ENCODE data around the gene STX18.
"Not testable (repeated sequence)": the region's sequence is repeated elsewhere in the genome, so short reads cannot be mapped to it uniquely, and the experiment has no call there.

The STX18 gene

DNA sequence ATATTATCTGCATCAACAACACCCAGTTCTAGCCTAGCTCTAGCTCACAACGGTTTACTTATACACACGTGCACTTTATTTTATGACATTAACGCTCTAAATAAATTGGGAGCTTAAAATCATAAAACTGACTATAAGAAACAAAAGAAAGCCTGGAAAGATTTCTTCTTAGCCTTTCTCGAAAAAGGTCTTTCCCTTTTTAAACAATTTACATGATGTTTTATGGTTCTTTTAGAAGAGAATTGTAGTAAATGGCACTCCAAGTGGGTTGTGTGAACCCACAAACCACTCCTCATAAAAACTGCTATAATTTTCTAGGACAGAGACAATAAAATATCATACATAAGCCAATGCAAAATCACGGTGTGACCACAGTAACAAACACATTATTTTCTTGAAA, 23.1 kb downstream of the STX18 start:
- Histone ChIP-seq H3K9me3 (ENCODE audit: control insufficient read depth, low read length) (no peaks in the 10 kb centered on the region), H3K36me3 (ENCODE audit: control insufficient read depth, insufficient read depth, low read length) (no peaks in the 10 kb centered on the region), H3K27ac (ENCODE audit: insufficient read depth, low read length, poor library complexity, severe bottlenecking) (no peak overlapping the region), H3K27me3 (replicated peaks; ENCODE audit: control insufficient read depth, insufficient read depth, low read length, poor library complexity, severe bottlenecking) (no peaks in the 10 kb centered on the region), H3K4me1 (ENCODE audit: control insufficient read depth, insufficient read depth, low read length, poor library complexity, severe bottlenecking) (no peaks in the 10 kb centered on the region), H3K4me3 (ENCODE audit: insufficient read depth, low read depth, low read length, poor library complexity, severe bottlenecking) (no peak overlapping the region)
- no peak for DNase-seq

DNA sequence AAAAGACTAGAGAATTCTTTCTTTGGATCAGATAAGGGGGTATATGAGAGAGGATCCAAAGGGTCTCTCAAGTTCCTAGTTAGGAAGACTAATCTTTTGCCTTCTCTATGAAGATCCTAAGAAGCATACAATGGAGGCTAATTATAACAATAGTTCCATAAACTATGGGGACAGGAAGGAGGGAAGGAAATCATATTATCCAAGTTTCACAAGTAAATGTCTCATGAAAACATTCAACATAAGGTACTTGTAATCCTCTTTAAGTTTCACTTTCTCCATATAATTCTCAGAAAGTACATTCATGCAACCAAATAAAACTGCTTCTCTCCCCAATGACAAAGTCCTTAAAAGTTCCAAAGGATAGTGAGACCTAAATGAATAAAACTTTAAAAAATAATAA, 27.1 kb downstream of the STX18 start:
- no peak overlapping the region for H3K27ac ChIP-seq (ENCODE audit: insufficient read depth, low read length, poor library complexity, severe bottlenecking)
- H3K4me3 ChIP-seq (ENCODE audit: insufficient read depth, low read depth, low read length, poor library complexity, severe bottlenecking) = no peak overlapping the region
- no peaks in the 10 kb centered on the region for H3K36me3 ChIP-seq (ENCODE audit: control insufficient read depth, insufficient read depth, low read length)
- DNase-seq = no peak
- no peaks in the 10 kb centered on the region for H3K4me1 ChIP-seq (ENCODE audit: control insufficient read depth, insufficient read depth, low read length, poor library complexity, severe bottlenecking)
- no peaks in the 10 kb centered on the region for H3K27me3 ChIP-seq (replicated peaks; ENCODE audit: control insufficient read depth, insufficient read depth, low read length, poor library complexity, severe bottlenecking)
- no peaks in the 10 kb centered on the region for H3K9me3 ChIP-seq (ENCODE audit: control insufficient read depth, low read length)

DNA sequence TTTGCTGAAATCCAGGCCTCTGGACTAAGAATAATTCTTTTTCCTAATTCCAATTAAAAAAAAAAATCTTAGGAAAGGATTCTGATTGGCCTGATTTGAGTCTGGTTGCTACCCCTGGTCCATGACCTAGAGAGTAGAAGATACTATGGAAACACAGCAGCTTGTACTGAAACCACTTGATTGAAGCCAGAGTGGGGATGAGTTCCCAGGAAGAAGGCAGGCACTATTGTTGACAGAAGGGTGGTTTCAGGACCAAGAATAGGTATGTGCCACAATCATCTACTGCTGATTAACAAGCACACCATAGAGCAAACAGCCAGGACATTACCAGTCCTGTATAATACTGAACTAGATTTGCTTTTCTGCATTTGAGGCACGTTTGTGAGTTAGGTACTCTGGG, 29.6 kb downstream of the STX18 start:
- Histone ChIP-seq H3K9me3 (ENCODE audit: control insufficient read depth, low read length) (no peaks in the 10 kb centered on the region), H3K36me3 (ENCODE audit: control insufficient read depth, insufficient read depth, low read length) (no peaks in the 10 kb centered on the region), H3K27ac (ENCODE audit: insufficient read depth, low read length, poor library complexity, severe bottlenecking) (no peak overlapping the region), H3K27me3 (replicated peaks; ENCODE audit: control insufficient read depth, insufficient read depth, low read length, poor library complexity, severe bottlenecking) (no peaks in the 10 kb centered on the region), H3K4me3 (ENCODE audit: insufficient read depth, low read depth, low read length, poor library complexity, severe bottlenecking) (no peak overlapping the region), H3K4me1 (ENCODE audit: control insufficient read depth, insufficient read depth, low read length, poor library complexity, severe bottlenecking) (no peaks in the 10 kb centered on the region)
- no peak for DNase-seq

DNA sequence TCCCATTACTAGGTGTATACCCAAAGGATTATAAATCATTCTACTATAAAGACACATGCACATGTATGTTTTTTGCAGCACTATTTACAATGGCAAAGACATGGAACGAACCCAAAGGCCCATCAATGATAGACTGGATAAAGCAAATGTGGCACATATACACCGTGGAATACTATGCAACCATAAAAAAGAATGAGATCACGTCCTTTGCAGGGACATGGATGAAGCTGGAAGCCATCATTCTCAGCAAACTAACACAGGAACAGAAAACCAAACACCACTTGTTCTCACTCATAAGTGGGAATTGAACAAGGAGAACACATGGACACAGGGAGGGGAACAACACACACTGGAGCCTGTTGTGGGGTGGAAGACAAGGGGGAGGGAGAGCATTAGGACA, 31.2 kb downstream of the STX18 start:
- not testable (repeated sequence) for H3K4me1 ChIP-seq (ENCODE audit: control insufficient read depth, insufficient read depth, low read length, poor library complexity, severe bottlenecking); H3K9me3 ChIP-seq (ENCODE audit: control insufficient read depth, low read length); DNase-seq; H3K36me3 ChIP-seq (ENCODE audit: control insufficient read depth, insufficient read depth, low read length); H3K4me3 ChIP-seq (ENCODE audit: insufficient read depth, low read depth, low read length, poor library complexity, severe bottlenecking); H3K27me3 ChIP-seq (replicated peaks; ENCODE audit: control insufficient read depth, insufficient read depth, low read length, poor library complexity, severe bottlenecking); H3K27ac ChIP-seq (ENCODE audit: insufficient read depth, low read length, poor library complexity, severe bottlenecking)

DNA sequence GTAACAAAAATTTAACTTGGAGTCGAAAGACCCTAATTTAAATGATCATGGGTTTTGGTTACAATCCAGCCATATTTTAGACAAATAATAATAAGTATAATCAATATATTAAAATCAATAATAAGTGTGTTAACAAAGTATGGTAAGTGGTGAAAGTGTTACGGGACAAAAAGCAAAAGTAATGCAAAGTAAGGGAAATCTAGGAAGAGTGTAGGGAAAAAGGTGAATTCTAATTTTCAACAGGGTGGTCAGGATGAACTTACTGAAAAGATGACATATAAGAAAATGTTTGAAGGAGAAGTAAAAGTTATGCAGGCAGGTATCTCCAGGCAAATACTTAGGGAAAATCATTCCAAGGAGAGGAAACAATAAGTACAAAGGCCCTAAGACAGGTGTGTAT, 32.3 kb downstream of the STX18 start:
- DNase-seq = no peak
- Histone ChIP-seq H3K36me3 (ENCODE audit: control insufficient read depth, insufficient read depth, low read length) (no peaks in the 10 kb centered on the region), H3K4me1 (ENCODE audit: control insufficient read depth, insufficient read depth, low read length, poor library complexity, severe bottlenecking) (no peaks in the 10 kb centered on the region), H3K9me3 (ENCODE audit: control insufficient read depth, low read length) (no peaks in the 10 kb centered on the region), H3K27ac (ENCODE audit: insufficient read depth, low read length, poor library complexity, severe bottlenecking) (no peak overlapping the region), H3K4me3 (ENCODE audit: insufficient read depth, low read depth, low read length, poor library complexity, severe bottlenecking) (no peak overlapping the region), H3K27me3 (replicated peaks; ENCODE audit: control insufficient read depth, insufficient read depth, low read length, poor library complexity, severe bottlenecking) (no peaks in the 10 kb centered on the region)

GRCh38 chr4:4507923-4508322, 33.9 kb downstream of the STX18 start:
- Histone ChIP-seq H3K27me3 (replicated peaks; ENCODE audit: control insufficient read depth, insufficient read depth, low read length, poor library complexity, severe bottlenecking) (no peaks in the 10 kb centered on the region), H3K27ac (ENCODE audit: insufficient read depth, low read length, poor library complexity, severe bottlenecking) (no peak overlapping the region), H3K4me1 (ENCODE audit: control insufficient read depth, insufficient read depth, low read length, poor library complexity, severe bottlenecking) (peaks cover 3% of the 10 kb centered on the region), H3K9me3 (ENCODE audit: control insufficient read depth, low read length) (no peaks in the 10 kb centered on the region), H3K4me3 (ENCODE audit: insufficient read depth, low read depth, low read length, poor library complexity, severe bottlenecking) (no peak overlapping the region), H3K36me3 (ENCODE audit: control insufficient read depth, insufficient read depth, low read length) (no peaks in the 10 kb centered on the region)
- no peak for DNase-seq

GRCh38 chr4:4507403-4507802, 34.4 kb downstream of the STX18 start:
- Histone ChIP-seq H3K27me3 (replicated peaks; ENCODE audit: control insufficient read depth, insufficient read depth, low read length, poor library complexity, severe bottlenecking) (no peaks in the 10 kb centered on the region), H3K4me1 (ENCODE audit: control insufficient read depth, insufficient read depth, low read length, poor library complexity, severe bottlenecking) (peaks cover 6% of the 10 kb centered on the region), H3K36me3 (ENCODE audit: control insufficient read depth, insufficient read depth, low read length) (no peaks in the 10 kb centered on the region), H3K4me3 (ENCODE audit: insufficient read depth, low read depth, low read length, poor library complexity, severe bottlenecking) (no peak overlapping the region), H3K9me3 (ENCODE audit: control insufficient read depth, low read length) (no peaks in the 10 kb centered on the region), H3K27ac (ENCODE audit: insufficient read depth, low read length, poor library complexity, severe bottlenecking) (no peak overlapping the region)
- no peak for DNase-seq

- H3K4me3 ChIP-seq (ENCODE audit: insufficient read depth, low read depth, low read length, poor library complexity, severe bottlenecking) = no peak overlapping the region
- DNase-seq = no peak
Observed at GRCh38 chr4:4506961-4507360, 34.9 kb downstream of the STX18 start.

GRCh38 chr4:4505211-4505610, 36.6 kb downstream of the STX18 start:
- not testable (repeated sequence) for H3K36me3 ChIP-seq (ENCODE audit: control insufficient read depth, insufficient read depth, low read length); H3K27ac ChIP-seq (ENCODE audit: insufficient read depth, low read length, poor library complexity, severe bottlenecking); DNase-seq; H3K4me3 ChIP-seq (ENCODE audit: insufficient read depth, low read depth, low read length, poor library complexity, severe bottlenecking); H3K4me1 ChIP-seq (ENCODE audit: control insufficient read depth, insufficient read depth, low read length, poor library complexity, severe bottlenecking); H3K9me3 ChIP-seq (ENCODE audit: control insufficient read depth, low read length); H3K27me3 ChIP-seq (replicated peaks; ENCODE audit: control insufficient read depth, insufficient read depth, low read length, poor library complexity, severe bottlenecking)

More at GRCh38 chr4:4506961-4507360, 34.9 kb downstream of the STX18 start:
- Histone ChIP-seq H3K36me3 (ENCODE audit: control insufficient read depth, insufficient read depth, low read length) (no peaks in the 10 kb centered on the region), H3K4me1 (ENCODE audit: control insufficient read depth, insufficient read depth, low read length, poor library complexity, severe bottlenecking) (peaks cover 6% of the 10 kb centered on the region), H3K9me3 (ENCODE audit: control insufficient read depth, low read length) (no peaks in the 10 kb centered on the region), H3K27me3 (replicated peaks; ENCODE audit: control insufficient read depth, insufficient read depth, low read length, poor library complexity, severe bottlenecking) (no peaks in the 10 kb centered on the region), H3K27ac (ENCODE audit: insufficient read depth, low read length, poor library complexity, severe bottlenecking) (no peak overlapping the region)

- no peaks in the 10 kb centered on the region for H3K27me3 ChIP-seq (replicated peaks; ENCODE audit: control insufficient read depth, insufficient read depth, low read length, poor library complexity, severe bottlenecking)
- H3K9me3 ChIP-seq (ENCODE audit: control insufficient read depth, low read length) = no peaks in the 10 kb centered on the region
- no peak for DNase-seq
- peaks cover 6% of the 10 kb centered on the region for H3K4me1 ChIP-seq (ENCODE audit: control insufficient read depth, insufficient read depth, low read length, poor library complexity, severe bottlenecking)
- no peaks in the 10 kb centered on the region for H3K36me3 ChIP-seq (ENCODE audit: control insufficient read depth, insufficient read depth, low read length)
- H3K27ac ChIP-seq (ENCODE audit: insufficient read depth, low read length, poor library complexity, severe bottlenecking) = no peak overlapping the region
- H3K4me3 ChIP-seq (ENCODE audit: insufficient read depth, low read depth, low read length, poor library complexity, severe bottlenecking) = no peak overlapping the region
Observed at GRCh38 chr4:4504783-4505182, 37.1 kb downstream of the STX18 start.
